Stimulated activated CD8-positive, alpha-beta memory T cell treated with anti-CD3 and anti-CD28 coated beads, Interleukin-12 subunit alpha, Interleukin-12 subunit beta, amount 100 ng/mL, for 24 hours (primary cell): ENCODE data around the gene OR2F2.

Experiments used
- DNase-seq: peaks from one replicate; pipeline ENCODE4 v3.0.0-alpha.2; 2020; ENCODE audit errors: extremely low read depth

Gene OR2F2, protein sequence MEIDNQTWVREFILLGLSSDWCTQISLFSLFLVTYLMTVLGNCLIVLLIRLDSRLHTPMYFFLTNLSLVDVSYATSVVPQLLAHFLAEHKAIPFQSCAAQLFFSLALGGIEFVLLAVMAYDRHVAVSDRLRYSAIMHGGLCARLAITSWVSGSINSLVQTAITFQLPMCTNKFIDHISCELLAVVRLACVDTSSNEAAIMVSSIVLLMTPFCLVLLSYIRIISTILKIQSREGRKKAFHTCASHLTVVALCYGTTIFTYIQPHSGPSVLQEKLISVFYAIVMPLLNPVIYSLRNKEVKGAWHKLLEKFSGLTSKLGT

DNA sequence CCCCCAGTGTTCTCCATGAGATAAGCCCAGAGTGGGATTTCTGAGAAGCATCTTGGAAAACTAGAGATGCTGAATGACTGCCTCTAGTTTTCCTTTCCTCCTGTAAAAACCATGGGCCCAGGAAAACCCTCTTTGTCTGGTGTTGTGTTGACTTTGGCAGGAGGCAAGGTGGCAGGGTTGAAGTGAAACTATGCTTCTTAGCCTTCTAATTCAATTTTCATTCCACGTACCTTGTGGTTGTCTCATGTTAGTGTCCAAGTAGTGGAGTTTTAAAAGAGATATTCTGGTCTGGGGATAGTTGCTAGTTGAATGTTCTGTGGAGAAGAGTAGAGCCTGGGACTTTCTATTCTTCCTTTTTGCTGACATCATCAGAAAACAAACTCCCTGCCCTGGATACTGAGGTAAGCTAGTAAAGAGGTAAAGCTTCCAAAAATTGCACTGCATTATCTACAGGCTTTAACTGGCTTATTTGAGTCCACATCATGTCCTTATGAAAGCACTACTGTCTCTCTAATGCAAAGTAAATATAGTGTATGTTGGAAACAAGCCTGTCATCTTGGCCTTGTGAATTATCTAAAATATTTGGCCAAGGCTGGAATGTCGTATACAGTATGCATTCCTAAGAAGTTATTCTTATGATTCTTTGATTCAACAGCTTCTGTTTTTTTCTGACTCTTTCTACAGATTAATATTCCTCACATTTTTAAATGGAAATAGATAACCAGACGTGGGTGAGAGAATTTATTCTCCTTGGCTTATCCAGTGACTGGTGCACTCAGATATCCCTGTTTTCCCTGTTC lies at the start of gene OR2F2:
TSS of gene OR2F2 (plus strand) at position 708 of the 800 bp plus-strand sequence. CDS start at position 708, 0 bp downstream.
- DNase-seq, result no peak

DNA sequence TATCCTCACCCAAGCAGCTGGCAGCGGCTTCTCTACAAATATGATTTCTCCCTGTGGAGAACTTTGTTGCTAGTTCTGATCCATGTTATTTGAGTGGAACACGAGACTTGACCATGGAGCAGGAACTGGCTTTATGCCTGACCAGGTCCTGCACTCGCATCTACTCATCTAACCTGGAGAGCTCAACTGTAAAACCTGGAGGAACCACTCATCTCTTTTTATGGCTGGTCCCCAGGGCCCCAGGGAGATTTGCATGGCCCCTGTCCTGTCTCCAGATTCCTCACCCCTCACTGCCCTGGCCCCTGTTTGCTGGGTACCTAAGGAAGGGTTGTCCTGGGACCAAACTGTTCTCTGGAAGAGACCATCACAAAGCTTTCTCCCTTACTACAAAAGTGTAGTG lies 49.1 kb upstream of the OR2F2 start:
- no peak for DNase-seq

- no peak for DNase-seq
Measured at GRCh38 chr7:143886826-143887477, 48.1 kb upstream of the OR2F2 start.

- DNase-seq, result no peak
Measured at GRCh38 chr7:143889068-143889467, 46.0 kb upstream of the OR2F2 start.

GRCh38 chr7:143890558-143890957 lies 44.5 kb upstream of the OR2F2 start:
- no peak for DNase-seq

DNA sequence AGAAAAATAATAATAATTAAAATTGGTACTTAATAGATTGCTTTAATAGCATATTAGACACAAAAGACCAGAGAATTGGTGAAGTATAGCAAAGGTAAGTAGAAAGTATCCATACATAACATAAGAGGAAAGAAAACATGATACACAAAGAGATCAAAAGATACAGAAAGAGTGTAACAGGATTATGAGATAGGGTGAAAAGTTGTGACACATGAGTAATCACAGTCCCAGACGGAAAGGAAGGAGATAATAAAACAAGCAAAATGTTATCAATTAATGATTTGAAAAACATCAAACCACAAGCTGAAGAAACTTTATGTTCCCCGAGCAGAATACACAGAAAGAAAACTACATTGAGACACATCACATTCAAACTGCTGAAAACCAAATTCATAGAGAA lies 43.6 kb upstream of the OR2F2 start:
- DNase-seq, result no peak

DNA sequence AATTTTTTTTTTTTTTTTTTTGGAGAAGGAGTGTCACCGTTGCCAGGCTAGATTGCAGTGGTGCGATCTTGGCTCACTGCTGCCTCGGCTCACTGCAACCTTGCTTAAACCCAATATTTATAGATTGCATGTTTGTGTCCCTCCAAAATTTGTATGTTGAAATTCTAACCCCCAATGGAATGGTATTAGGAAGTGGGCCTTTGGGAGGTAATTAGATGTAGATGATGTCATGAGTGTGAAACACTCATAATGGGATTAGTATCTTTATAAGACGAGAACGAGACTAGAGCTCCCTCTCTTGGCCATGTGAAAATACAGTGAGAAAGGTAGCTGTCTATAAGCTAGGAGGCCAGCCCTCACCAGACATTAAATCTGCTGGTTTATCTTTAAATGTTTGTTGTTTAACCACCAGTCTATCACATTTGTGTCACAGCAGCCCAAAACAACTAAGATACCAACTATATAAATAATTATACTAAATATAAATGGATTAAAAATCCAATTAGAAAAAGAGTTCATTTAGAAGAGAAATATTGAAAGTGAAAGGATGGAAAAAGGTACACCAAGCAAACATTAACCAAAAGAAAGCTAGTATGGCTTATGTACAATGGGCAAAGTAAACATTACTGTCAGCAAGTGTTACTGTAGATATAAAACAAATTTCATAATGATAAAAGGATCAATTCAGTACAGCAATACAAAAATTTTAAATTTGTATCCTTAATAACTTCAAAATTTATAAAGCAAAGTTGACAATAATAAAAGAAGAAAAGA lies 42.3 kb upstream of the OR2F2 start:
- DNase-seq, result no peak

GRCh38 chr7:143896667-143897066 lies 38.4 kb upstream of the OR2F2 start:
- no peak for DNase-seq

- DNase-seq, result no peak
Measured at GRCh38 chr7:143898810-143899209, 36.2 kb upstream of the OR2F2 start.

DNA sequence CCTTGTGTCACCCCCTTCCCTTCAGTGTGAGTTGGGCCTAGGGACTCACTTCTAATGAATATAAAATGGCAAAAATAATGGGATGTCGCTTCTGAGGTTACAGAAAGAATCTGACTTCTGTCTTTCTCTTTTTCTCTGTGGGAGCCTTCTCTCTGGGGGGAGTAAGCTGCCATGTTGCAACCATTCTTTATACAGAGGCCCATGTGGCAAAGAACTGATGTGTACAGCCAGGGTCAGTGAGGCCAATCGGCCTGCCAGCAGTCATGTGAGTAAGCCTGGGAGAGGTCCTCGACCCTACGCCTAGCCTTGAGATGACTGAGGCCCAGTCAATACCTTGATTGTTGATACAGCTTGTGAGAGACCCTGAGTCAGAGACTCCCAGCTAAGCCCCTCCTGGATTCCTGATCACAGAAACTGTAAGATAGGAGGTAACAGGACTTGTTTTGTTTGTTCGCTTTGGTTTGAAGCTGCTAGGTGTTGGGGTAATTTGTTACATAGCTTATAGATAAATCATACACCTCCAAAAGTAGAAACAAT lies 34.7 kb upstream of the OR2F2 start:
- no peak for DNase-seq

DNA sequence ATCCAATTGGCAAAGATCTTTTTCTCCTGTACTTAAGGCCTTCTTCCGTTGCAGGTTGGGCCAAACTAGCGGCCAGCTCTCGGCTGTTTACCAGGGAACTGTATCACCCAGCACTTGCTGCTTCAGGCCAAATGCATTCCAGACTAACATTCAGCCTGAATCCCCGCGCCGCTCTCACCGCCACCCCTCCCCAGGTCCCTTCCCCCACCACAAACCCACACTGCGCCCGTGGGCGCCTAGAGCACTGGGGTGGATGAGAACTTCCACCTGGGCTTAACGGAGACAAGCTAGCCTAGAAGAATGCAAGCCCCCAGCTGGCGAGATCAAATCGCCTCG lies 33.7 kb upstream of the OR2F2 start:
- no peak for DNase-seq

DNA sequence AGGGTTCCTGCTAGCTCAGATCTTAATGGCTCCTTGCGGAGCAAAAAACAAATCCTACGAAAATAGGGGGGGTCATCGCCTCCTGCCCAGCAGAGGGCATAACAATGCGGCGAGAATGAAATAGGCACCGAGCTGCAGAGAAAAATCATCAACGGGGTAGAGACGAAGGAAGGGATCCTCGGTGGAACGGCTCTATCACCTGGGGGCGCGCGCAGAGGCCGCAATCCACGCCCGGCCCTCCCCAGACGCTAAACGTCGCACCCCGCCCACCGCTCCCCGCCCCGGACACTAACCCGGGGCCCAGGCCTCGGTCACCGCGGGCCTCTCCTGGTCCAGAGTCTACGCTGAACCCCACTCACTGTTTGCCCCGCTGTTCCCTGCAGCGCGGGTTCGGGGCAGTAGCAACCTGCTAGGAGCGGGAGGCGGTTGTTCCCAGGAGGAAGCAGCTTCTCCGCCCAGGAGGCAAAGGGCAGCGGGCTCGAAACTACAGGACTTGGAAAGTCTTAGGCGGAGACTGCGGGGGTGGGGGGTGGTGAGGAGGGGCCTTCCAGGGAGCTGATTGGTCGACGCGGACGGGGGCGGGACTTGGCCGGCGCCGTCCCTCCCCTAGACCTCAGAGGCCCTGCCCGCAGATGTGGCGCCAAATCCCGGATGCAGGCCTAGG lies 33.2 kb upstream of the OR2F2 start, which contains the start of gene TCAF1:
TSS of gene TCAF1 (minus strand) at position 509 of the 664 bp plus-strand sequence. CDS start 25,568 bp downstream, outside the sequence.
- peak; percentile 80 for DNase-seq

DNA sequence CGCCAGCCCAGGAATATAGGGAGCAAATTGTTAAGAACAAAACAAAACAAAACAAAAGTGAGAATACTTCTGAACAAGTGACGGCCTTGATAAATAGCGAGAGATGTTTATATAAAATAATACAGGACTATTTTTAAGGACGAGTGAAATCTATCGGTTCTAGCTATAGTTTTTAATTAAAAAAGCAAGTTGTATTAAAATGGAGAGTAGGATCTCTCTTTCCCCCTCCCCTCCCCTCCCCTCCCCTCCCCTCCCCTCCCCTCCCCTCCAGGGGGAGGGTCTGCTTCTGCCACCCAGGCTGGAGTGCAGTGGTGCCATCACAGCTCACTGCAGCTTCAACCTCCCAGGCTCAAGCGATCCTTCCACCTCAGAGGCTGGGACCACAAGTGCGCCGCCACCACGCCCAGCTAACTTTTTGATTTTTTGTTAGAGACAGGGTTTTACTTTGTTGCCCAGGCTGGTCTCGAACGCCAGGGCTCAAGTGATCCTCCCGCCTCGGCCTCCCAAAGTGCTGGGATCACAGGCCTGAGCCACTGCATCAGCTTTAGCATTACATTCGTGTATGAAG lies 32.6 kb upstream of the OR2F2 start:
- no peak for DNase-seq

DNA sequence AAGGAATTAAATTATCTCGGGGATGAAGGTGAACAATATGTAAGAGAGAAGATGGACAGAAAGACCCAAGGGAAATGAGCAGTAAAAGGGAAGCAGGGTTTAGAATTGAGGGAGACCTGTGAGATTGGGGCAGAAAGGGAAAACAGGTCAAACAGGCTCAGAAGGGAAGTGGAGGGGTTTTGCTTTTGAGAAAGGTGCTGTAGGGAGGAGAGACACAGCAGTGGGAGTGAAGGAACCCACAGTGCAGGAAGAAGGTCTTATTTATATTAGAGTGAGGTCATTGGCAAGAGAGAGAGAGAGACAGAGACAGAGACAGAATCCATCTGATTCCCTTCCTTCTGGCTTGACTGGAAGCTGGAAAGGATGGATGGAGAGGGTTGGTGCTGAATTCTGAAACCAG lies 29.5 kb upstream of the OR2F2 start:
- no peak for DNase-seq

GRCh38 chr7:143906151-143906550 lies 28.9 kb upstream of the OR2F2 start:
- no peak for DNase-seq

- no peak for DNase-seq
Measured at GRCh38 chr7:143906895-143907294, 28.1 kb upstream of the OR2F2 start.

DNA sequence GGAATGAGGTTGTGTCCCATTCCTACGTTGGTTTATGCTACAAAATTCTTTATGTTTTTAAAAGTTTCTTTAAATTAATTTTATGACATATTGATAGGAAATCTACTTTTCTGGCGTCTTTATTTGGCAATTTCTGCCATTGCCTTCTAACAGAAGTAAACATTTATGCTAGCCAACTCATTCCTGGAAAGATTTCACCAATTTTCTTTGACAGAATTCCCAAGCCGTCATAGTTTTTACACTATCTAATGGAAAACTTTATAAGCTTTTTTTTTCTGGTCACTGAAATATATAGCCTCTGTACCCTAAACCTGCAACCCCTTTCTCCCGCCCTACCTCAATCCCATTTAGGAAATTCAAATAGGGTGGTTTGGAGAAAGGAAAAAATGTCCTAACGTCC lies 26.9 kb upstream of the OR2F2 start:
- no peak for DNase-seq

DNA sequence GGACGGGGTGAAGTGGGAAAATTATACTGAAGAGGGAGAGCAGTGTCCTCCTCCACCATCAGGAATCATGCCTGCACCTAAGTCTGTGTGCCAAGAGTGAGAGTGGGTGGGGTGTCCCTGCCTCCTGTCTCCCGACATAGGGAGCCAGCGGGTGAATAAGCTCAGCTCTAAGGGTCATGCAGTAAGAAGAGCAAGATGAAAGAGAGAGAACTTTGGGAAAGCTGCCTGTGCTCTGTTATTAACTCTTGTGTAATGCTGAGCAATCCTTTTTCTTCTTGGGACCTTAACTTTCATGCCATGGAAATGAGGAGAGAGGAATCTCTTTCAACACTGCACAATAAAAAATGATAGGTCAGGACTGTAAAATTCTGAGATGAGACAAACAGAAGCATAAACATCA lies 25.2 kb upstream of the OR2F2 start:
- no peak for DNase-seq

- no peak for DNase-seq
Measured at GRCh38 chr7:143910473-143911248, 24.4 kb upstream of the OR2F2 start.
